Esophagus squamous epithelium (tissue), 5 donors: ENCODE measurements around the gene CD8B2. TPM values are rescaled to one million over a fixed set of nuclear protein-coding genes. Genes with fewer than 3 reads are reported as not detected.

Experiments
- DNase-seq: peaks from one replicate; lab custom pipeline; 2025; lab: John Stamatoyannopoulos, UW
- H3K27ac ChIP-seq, 4 donors: fragments of 200-600 bp; sonication (generic); one replicate each; pipeline ENCODE4 v1.5.1; 2016 to 2019; ENCODE audit warnings: mild to moderate bottlenecking in 1 of 4
- H3K27me3 ChIP-seq, 4 donors: fragments of 200-600 bp; sonication (generic); 1 replicate in 3 of 4; 2 replicates in 1 of 4; pipeline versions ENCODE4 v1.5.1 to v1.6.0; 2017 to 2021; ENCODE audit warnings: antibody characterized with exemption in 1 of 4
- H3K36me3 ChIP-seq, 3 donors: fragments of 200-600 bp; sonication (generic); one replicate each; pipeline ENCODE4 v1.5.1; 2016 to 2019
- H3K4me1 ChIP-seq, 3 donors: fragments of 200-600 bp; sonication (generic); one replicate each; pipeline ENCODE4 v1.5.1; 2017 to 2019
- H3K4me3 ChIP-seq, 4 donors: fragments of 200-600 bp; sonication (generic); 1 replicate in 3 of 4; 2 replicates in 1 of 4; pipeline ENCODE4 v1.5.1; 2016 to 2019; ENCODE audit warnings: mild to moderate bottlenecking in 2 of 4, moderate library complexity in 1 of 4
- H3K9me3 ChIP-seq, 3 donors: fragments of 200-600 bp; sonication (generic); one replicate each; pipeline ENCODE4 v1.5.1; 2016 to 2019
- POLR2A ChIP-seq, 4 donors: fragments of 450-650 bp; IDR thresholded peaks; one replicate each; pipeline ENCODE4 v1.6.1; 2017; ENCODE audit warnings: antibody characterized with exemption in 4 of 4, mild to moderate bottlenecking in 4 of 4, moderate library complexity in 3 of 4
- WGBS, 2 donors: methylation state at CpG; one replicate each; pipeline ENCODE4 v1.1.5; 2018; 5-methylcytosine and 5-hydroxymethylcytosine counted together
- intact Hi-C: fragments of 100-400 bp; cut with DNase I; formaldehyde crosslinking; loops from one replicate; pipeline ENCODE4 v1.15.0; 2022
- total RNA-seq, 4 donors: library from RNA; depleted of rRNA; stranded (reverse); fragments of >200 nt; gene quantifications; one replicate each; pipeline ENCODE4 v1.1.0, GENCODE V29; 2016
- TF ChIP-seq, protein P1 (sequence below), 6 experiments: fragments of 450-650 bp in 4 of 6; fragments of 200-600 bp in 2 of 6; sonication (generic) in 2 of 6; IDR thresholded peaks; one replicate each; pipeline ENCODE4 v1.5.1; 2016 to 2019; ENCODE audit warnings: antibody characterized with exemption in 6 of 6, mild to moderate bottlenecking in 4 of 6, moderate library complexity in 4 of 6
- donor health status: DM: yes; HTN: yes; CAD: no.

The CD8B2 gene
- total RNA-seq, 4 donors from 2014 or later = 0.19 to 0.23 TPM; not detected in 2

- H3K4me3 ChIP-seq = no peak overlapping the region
- no peaks in the 10 kb centered on the region for H3K4me1 ChIP-seq
- H3K27ac ChIP-seq = no peak overlapping the region
- intact Hi-C loops = no loop called here
- no peak for DNase-seq
- TF ChIP-seq POLR2A (IDR thresholded peaks at IDR 0.05) = no peak
- TF ChIP-seq, protein P1, sequence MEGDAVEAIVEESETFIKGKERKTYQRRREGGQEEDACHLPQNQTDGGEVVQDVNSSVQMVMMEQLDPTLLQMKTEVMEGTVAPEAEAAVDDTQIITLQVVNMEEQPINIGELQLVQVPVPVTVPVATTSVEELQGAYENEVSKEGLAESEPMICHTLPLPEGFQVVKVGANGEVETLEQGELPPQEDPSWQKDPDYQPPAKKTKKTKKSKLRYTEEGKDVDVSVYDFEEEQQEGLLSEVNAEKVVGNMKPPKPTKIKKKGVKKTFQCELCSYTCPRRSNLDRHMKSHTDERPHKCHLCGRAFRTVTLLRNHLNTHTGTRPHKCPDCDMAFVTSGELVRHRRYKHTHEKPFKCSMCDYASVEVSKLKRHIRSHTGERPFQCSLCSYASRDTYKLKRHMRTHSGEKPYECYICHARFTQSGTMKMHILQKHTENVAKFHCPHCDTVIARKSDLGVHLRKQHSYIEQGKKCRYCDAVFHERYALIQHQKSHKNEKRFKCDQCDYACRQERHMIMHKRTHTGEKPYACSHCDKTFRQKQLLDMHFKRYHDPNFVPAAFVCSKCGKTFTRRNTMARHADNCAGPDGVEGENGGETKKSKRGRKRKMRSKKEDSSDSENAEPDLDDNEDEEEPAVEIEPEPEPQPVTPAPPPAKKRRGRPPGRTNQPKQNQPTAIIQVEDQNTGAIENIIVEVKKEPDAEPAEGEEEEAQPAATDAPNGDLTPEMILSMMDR (IDR thresholded peaks at IDR 0.05) = no peak
- no peaks in the 10 kb centered on the region for H3K27me3 ChIP-seq
- H3K36me3 ChIP-seq = no peaks in the 10 kb centered on the region
- WGBS, 2 donors = 85 to 86% methylated on average over 3 of the region's 3 CpGs
- no peaks in the 10 kb centered on the region for H3K9me3 ChIP-seq
Measured at GRCh38 chr2:106536490-106536889, 49.3 kb downstream of the CD8B2 start.

DNA sequence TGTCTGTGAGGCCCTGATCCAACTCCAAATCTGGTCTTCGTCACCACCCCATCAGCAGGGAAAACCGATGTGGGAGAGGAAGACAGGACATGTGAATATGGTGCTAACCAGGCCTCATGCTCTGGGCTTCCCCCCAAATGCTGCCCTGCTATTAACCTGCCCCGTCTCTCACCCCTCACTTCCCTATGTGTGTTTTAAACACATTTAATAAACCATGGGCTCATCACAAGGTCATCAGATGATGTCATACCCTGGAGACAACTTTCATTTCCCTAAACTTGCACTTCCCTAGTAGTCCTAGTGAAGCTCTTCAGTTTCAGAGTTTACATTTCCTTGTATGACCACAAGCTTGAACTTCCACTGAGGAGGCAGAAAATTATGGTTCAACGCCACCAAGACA, 49.9 kb downstream of the CD8B2 start:
- H3K4me3 ChIP-seq = no peak overlapping the region
- intact Hi-C loops = no loop called here
- no peaks in the 10 kb centered on the region for H3K36me3 ChIP-seq
- WGBS, 2 donors = 58 to 82% methylated on average over 4 of the region's 4 CpGs
- H3K27me3 ChIP-seq = peaks cover 0 to 5% (median 0%) of the 10 kb centered on the region in 4 donors
- no peaks in the 10 kb centered on the region for H3K9me3 ChIP-seq
- H3K27ac ChIP-seq = no peak overlapping the region
- TF ChIP-seq, protein P1 (IDR thresholded peaks at IDR 0.05) = no peak
- no peak for TF ChIP-seq POLR2A (IDR thresholded peaks at IDR 0.05)
- DNase-seq = no peak
- no peaks in the 10 kb centered on the region for H3K4me1 ChIP-seq

DNA sequence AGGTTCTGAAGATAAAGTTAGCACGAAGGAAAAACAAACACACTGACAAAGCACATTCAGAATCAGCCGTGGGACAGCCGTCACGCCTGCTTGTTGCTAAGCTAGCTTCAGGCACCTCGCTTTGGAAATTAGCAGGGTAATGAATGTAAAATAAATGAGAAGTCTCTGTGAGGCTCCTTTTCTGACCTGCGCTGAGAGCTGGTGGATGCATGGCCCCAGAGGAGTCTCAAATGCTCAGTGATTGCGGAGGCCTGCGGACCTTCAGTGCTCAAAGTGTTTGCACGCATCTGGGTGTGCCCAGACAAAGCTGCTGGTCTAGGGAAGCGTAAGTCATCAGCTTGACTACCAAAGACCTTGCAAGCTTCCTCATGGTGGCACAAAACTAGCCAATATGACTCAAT, 50.6 kb downstream of the CD8B2 start:
- TF ChIP-seq POLR2A (IDR thresholded peaks at IDR 0.05) = no peak
- TF ChIP-seq, protein P1 (IDR thresholded peaks at IDR 0.05) = no peak
- H3K9me3 ChIP-seq = no peaks in the 10 kb centered on the region
- H3K36me3 ChIP-seq = no peaks in the 10 kb centered on the region
- peaks cover 0 to 6% (median 0%) of the 10 kb centered on the region in 4 donors for H3K27me3 ChIP-seq
- intact Hi-C loops = no loop called here
- peaks cover 0 to 2% (median 0%) of the 10 kb centered on the region in 3 donors for H3K4me1 ChIP-seq
- no peak for DNase-seq
- H3K27ac ChIP-seq = no peak overlapping the region
- WGBS, 2 donors = 66 to 76% methylated on average over 9 to 10 of the region's 10 CpGs
- no peak overlapping the region for H3K4me3 ChIP-seq

DNA sequence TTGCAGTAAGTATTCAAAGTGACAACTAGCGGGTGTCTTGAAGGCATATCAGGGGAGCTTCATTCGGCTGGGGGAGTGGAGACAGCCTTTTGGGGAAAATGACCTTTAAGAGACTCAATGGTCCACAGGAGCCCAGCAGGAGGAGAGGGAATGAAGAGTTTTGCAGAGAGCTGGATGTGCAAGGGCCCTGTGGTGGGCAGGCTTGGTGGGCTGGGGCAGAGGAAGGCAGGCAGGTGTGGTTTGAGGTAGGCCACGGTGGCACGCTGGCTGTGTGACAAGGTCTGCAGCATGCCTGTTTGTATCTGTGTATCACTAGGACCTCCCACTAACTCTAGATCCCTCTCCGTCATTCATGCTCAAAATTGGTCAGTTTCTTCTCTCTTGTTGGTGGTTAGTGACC, 53.7 kb downstream of the CD8B2 start:
- Histone ChIP-seq H3K4me1 (peaks cover 0 to 6% (median 3%) of the 10 kb centered on the region in 3 donors), H3K36me3 (no peaks in the 10 kb centered on the region), H3K27ac (no peak overlapping the region), H3K27me3 (peaks cover 0 to 19% (median 0%) of the 10 kb centered on the region in 4 donors), H3K9me3 (no peaks in the 10 kb centered on the region), H3K4me3 (no peak overlapping the region)
- no peak for TF ChIP-seq POLR2A (IDR thresholded peaks at IDR 0.05)
- TF ChIP-seq, protein P1 (IDR thresholded peaks at IDR 0.05) = no peak
- intact Hi-C loops = loop anchor here (10.0 kb wide), 1 partner anchor 436 kb away; no protein-coding TSS in a partner anchor
- no peak for DNase-seq
- 78 to 98% methylated on average over 5 of the region's 5 CpGs for WGBS, 2 donors

- H3K4me3 ChIP-seq = no peak overlapping the region
- peaks cover 0 to 6% (median 3%) of the 10 kb centered on the region in 3 donors for H3K4me1 ChIP-seq
- intact Hi-C loops = loop anchor here (10.0 kb wide), 1 partner anchor 437 kb away; no protein-coding TSS in a partner anchor
- no peaks in the 10 kb centered on the region for H3K9me3 ChIP-seq
- H3K36me3 ChIP-seq = no peaks in the 10 kb centered on the region
- H3K27ac ChIP-seq = no peak overlapping the region
- H3K27me3 ChIP-seq = peaks cover 0 to 19% (median 0%) of the 10 kb centered on the region in 4 donors
- 74 to 80% methylated on average over 4 of the region's 4 CpGs for WGBS, 2 donors
- no peak for TF ChIP-seq POLR2A (IDR thresholded peaks at IDR 0.05)
- TF ChIP-seq, protein P1 (IDR thresholded peaks at IDR 0.05) = no peak
- no peak for DNase-seq
Measured at GRCh38 chr2:106541333-106541732, 54.2 kb downstream of the CD8B2 start.
